GM23248 (cell line): Measurements from ENCODE around the gene KNDC1. TPM values are rescaled to one million over a fixed set of nuclear protein-coding genes. Genes with fewer than 3 reads are reported as not detected.

Experiments
- DNase-seq: peaks from one replicate; pipeline ENCODE4 v3.0.0-alpha.2; 2015
- H2AFZ ChIP-seq: fragments of 200-600 bp; sonication (generic); 2 replicates; pipeline ENCODE4 v1.6.1; 2016; ENCODE audit warnings: antibody characterized with exemption
- H3F3A ChIP-seq: fragments of 200-600 bp; sonication (generic); 2 replicates; pipeline ENCODE4 v1.6.1; 2016; ENCODE audit warnings: mild to moderate bottlenecking, antibody characterized with exemption, mixed run types; ENCODE audit not compliant: insufficient read depth
- H3K27ac ChIP-seq: fragments of 200-600 bp; sonication (generic); 2 replicates; pipeline ENCODE4 v1.5.1; 2016; ENCODE audit warnings: mild to moderate bottlenecking
- H3K27me3 ChIP-seq: fragments of 200-600 bp; sonication (generic); replicated peaks from 2 replicates; pipeline ENCODE4 v1.6.1; 2016; ENCODE audit warnings: mild to moderate bottlenecking; ENCODE audit not compliant: insufficient read depth
- H3K36me3 ChIP-seq: fragments of 200-600 bp; sonication (generic); 2 replicates; pipeline ENCODE4 v1.6.1; 2016; ENCODE audit warnings: low read depth, mild to moderate bottlenecking
- H3K4me1 ChIP-seq: fragments of 200-600 bp; sonication (generic); 2 replicates; pipeline ENCODE4 v1.6.1; 2016; ENCODE audit warnings: mild to moderate bottlenecking; ENCODE audit not compliant: insufficient read depth
- H3K4me2 ChIP-seq: fragments of 200-600 bp; sonication (generic); one replicate; pipeline ENCODE4 v1.6.1; 2016; ENCODE audit warnings: mild to moderate bottlenecking; ENCODE audit not compliant: unreplicated experiment
- H3K4me3 ChIP-seq: fragments of 200-600 bp; sonication (generic); 2 replicates; pipeline ENCODE4 v1.5.1; 2016; ENCODE audit warnings: mild to moderate bottlenecking
- H3K79me2 ChIP-seq: fragments of 200-600 bp; sonication (generic); 2 replicates; pipeline ENCODE4 v1.6.1; 2016; ENCODE audit warnings: mild to moderate bottlenecking; ENCODE audit not compliant: insufficient read depth
- H3K9ac ChIP-seq: fragments of 200-600 bp; sonication (generic); 2 replicates; pipeline ENCODE4 v1.6.1; 2016; ENCODE audit warnings: mild to moderate bottlenecking
- H3K9me2 ChIP-seq: fragments of 200-600 bp; sonication (generic); 2 replicates; pipeline ENCODE4 v1.6.1; 2016; ENCODE audit warnings: mixed run types, mild to moderate bottlenecking, moderate library complexity; ENCODE audit not compliant: insufficient read depth
- H3K9me3 ChIP-seq: fragments of 200-600 bp; sonication (generic); one replicate; pipeline ENCODE4 v1.6.1; 2017; ENCODE audit warnings: low read depth
- H4K20me1 ChIP-seq: fragments of 200-600 bp; sonication (generic); 2 replicates; pipeline ENCODE4 v1.6.0; 2016; ENCODE audit not compliant: insufficient read depth
- EZH2 ChIP-seq: fragments of 200-600 bp; sonication (generic); IDR thresholded peaks from 2 replicates; pipeline ENCODE4 v1.6.1; 2018; ENCODE audit warnings: antibody characterized with exemption, mild to moderate bottlenecking; ENCODE audit not compliant: insufficient read depth, poor library complexity, severe bottlenecking
- EZH2phosphoT487 ChIP-seq: fragments of 200-600 bp; sonication (generic); IDR thresholded peaks from 2 replicates; pipeline ENCODE4 v1.6.1; 2018; ENCODE audit warnings: antibody characterized with exemption, moderate library complexity, mild to moderate bottlenecking, low read depth; ENCODE audit not compliant: insufficient read depth
- WGBS, 2 experiments: methylation state at CpG; one replicate each; pipeline ENCODE4 v1.1.6; 2015 to 2017; ENCODE audit warnings: low lambda C conversion rate in 2 of 2, low coverage in 1 of 2; ENCODE audit errors: missing lambda C conversion rate in 2 of 2; 5-methylcytosine and 5-hydroxymethylcytosine counted together
- in situ Hi-C: fragments of 300-500 bp; cut with MboI; formaldehyde crosslinking; loops from 2 replicates; pipeline ENCODE4 v1.15.0; 2020
- polyA plus RNA-seq: library from polyadenylated mRNA; unstranded; fragments of >200 nt; fragmentation: Nextera tagmentation; extraction: Ambion mirVana; gene quantifications from 2 replicates; pipeline ENCODE4 v1.2.1, GENCODE V29; 2016
- total RNA-seq: library from RNA; depleted of rRNA; stranded (reverse); fragments of >200 nt; shearing (Covaris generic); gene quantifications from 2 replicates; pipeline ENCODE4 v1.2.3, GENCODE V29; 2014

KNDC1 gene
- total and polyA plus RNA-seq, 2 experiments from 2014 or later: 0.44 to 0.54 TPM

- 55 to 57% methylated on average over 20 to 24 of the region's 24 CpGs for WGBS, 2 experiments
- no peaks in the 10 kb centered on the region for H3K9me2 ChIP-seq
- TF ChIP-seq EZH2 (no peak), EZH2phosphoT487 (no peak)
- no peak overlapping the region for H3K9ac ChIP-seq
- peaks cover 10% of the 10 kb centered on the region for H3K27me3 ChIP-seq
- in situ Hi-C loops: no loop called here
- no peak overlapping the region for H3K4me3 ChIP-seq
- H3K36me3 ChIP-seq: no peaks in the 10 kb centered on the region
- H4K20me1 ChIP-seq: no peaks in the 10 kb centered on the region
- no peaks in the 10 kb centered on the region for H3K4me1 ChIP-seq
- no peak overlapping the region for H3K27ac ChIP-seq
- H3K79me2 ChIP-seq: no peaks in the 10 kb centered on the region
- H3K9me3 ChIP-seq: no peaks in the 10 kb centered on the region
- no peaks in the 10 kb centered on the region for H3F3A ChIP-seq
- H3K4me2 ChIP-seq: no peak overlapping the region
- H2AFZ ChIP-seq: no peak overlapping the region
- peak; percentile 6 for DNase-seq
Observed at GRCh38 chr10:133196221-133196915, 36.3 kb downstream of the KNDC1 start.

- H3K9me3 ChIP-seq: no peaks in the 10 kb centered on the region
- no peaks in the 10 kb centered on the region for H4K20me1 ChIP-seq
- no peak overlapping the region for H3K4me3 ChIP-seq
- H3K4me2 ChIP-seq: no peak overlapping the region
- TF ChIP-seq EZH2phosphoT487 (no peak), EZH2 (no peak)
- H3K27me3 ChIP-seq: peaks cover 8% of the 10 kb centered on the region
- H3K36me3 ChIP-seq: no peaks in the 10 kb centered on the region
- H3F3A ChIP-seq: no peaks in the 10 kb centered on the region
- H3K4me1 ChIP-seq: no peaks in the 10 kb centered on the region
- no peak for DNase-seq
- no peaks in the 10 kb centered on the region for H3K79me2 ChIP-seq
- WGBS, 2 experiments: 70 to 81% methylated on average over 28 to 35 of the region's 40 CpGs
- H3K9me2 ChIP-seq: no peaks in the 10 kb centered on the region
- H3K9ac ChIP-seq: no peak overlapping the region
- H3K27ac ChIP-seq: no peak overlapping the region
- in situ Hi-C loops: no loop called here
- H2AFZ ChIP-seq: no peak overlapping the region
Observed at GRCh38 chr10:133196936-133197758, 37.1 kb downstream of the KNDC1 start.

GRCh38 chr10:133197786-133198185 lies 37.8 kb downstream of the KNDC1 start:
- 70 to 88% methylated on average over 6 to 9 of the region's 9 CpGs for WGBS, 2 experiments
- no peaks in the 10 kb centered on the region for H3F3A ChIP-seq
- no peak for TF ChIP-seq EZH2
- no peak for TF ChIP-seq EZH2phosphoT487

GRCh38 chr10:133198206-133198605 lies 38.2 kb downstream of the KNDC1 start:
- WGBS, 2 experiments: 83 to 84% methylated on average over 21 to 26 of the region's 26 CpGs
- no peaks in the 10 kb centered on the region for H3K9me3 ChIP-seq
- in situ Hi-C loops: no loop called here

More at GRCh38 chr10:133197786-133198185, 37.8 kb downstream of the KNDC1 start:
- no peak overlapping the region for H3K27ac ChIP-seq
- H3K79me2 ChIP-seq: no peaks in the 10 kb centered on the region
- no peak for DNase-seq
- H3K4me1 ChIP-seq: no peaks in the 10 kb centered on the region
- H3K9me3 ChIP-seq: no peaks in the 10 kb centered on the region
- H3K9ac ChIP-seq: no peak overlapping the region
- H2AFZ ChIP-seq: no peak overlapping the region
- H3K27me3 ChIP-seq: peaks cover 3% of the 10 kb centered on the region
- H3K36me3 ChIP-seq: no peaks in the 10 kb centered on the region
- no peaks in the 10 kb centered on the region for H3K9me2 ChIP-seq
- no peaks in the 10 kb centered on the region for H4K20me1 ChIP-seq
- in situ Hi-C loops: no loop called here
- no peak overlapping the region for H3K4me3 ChIP-seq
- H3K4me2 ChIP-seq: no peak overlapping the region

More at GRCh38 chr10:133198206-133198605, 38.2 kb downstream of the KNDC1 start:
- Histone ChIP-seq H3K4me3 (no peak overlapping the region), H3K27ac (no peak overlapping the region), H3K9ac (no peak overlapping the region), H3K36me3 (no peaks in the 10 kb centered on the region), H4K20me1 (no peaks in the 10 kb centered on the region), H2AFZ (no peak overlapping the region), H3K4me2 (no peak overlapping the region), H3F3A (no peaks in the 10 kb centered on the region), H3K4me1 (no peaks in the 10 kb centered on the region), H3K27me3 (no peaks in the 10 kb centered on the region), H3K79me2 (no peaks in the 10 kb centered on the region), H3K9me2 (no peaks in the 10 kb centered on the region)
- TF ChIP-seq EZH2phosphoT487: no peak
- TF ChIP-seq EZH2: no peak
- DNase-seq: no peak
